Loucy (cell line): ENCODE results near the gene CLNK.

Source experiments
- H2AFZ ChIP-seq: fragments of 200-600 bp; sonication (generic); 2 replicates; pipeline ENCODE4 v1.6.0; 2016; ENCODE audit warnings: antibody characterized with exemption, mild to moderate bottlenecking, low read length, moderate library complexity
- H3F3A ChIP-seq: fragments of 200-600 bp; 2 replicates; pipeline ENCODE4 v1.6.0; 2016; ENCODE audit warnings: antibody characterized with exemption, low read depth, mild to moderate bottlenecking
- H3K27me3 ChIP-seq: fragments of 200-600 bp; sonication (generic); 2 replicates; pipeline ENCODE4 v1.6.1; 2014; ENCODE audit warnings: low read length, mild to moderate bottlenecking; ENCODE audit not compliant: insufficient read depth, poor library complexity, severe bottlenecking
- H3K36me3 ChIP-seq: fragments of 200-600 bp; sonication (generic); 2 replicates; pipeline ENCODE4 v1.6.1; 2016; ENCODE audit warnings: low read length; ENCODE audit not compliant: insufficient read depth
- H3K4me1 ChIP-seq: fragments of 200-600 bp; sonication (generic); 2 replicates; pipeline ENCODE4 v1.5.1; 2014; ENCODE audit warnings: low read length, mild to moderate bottlenecking; ENCODE audit not compliant: insufficient read depth, poor library complexity, severe bottlenecking
- H3K4me2 ChIP-seq: fragments of 200-600 bp; sonication (generic); 2 replicates; pipeline ENCODE4 v1.6.0; 2014; ENCODE audit warnings: antibody characterized with exemption, low read length, low read depth, mild to moderate bottlenecking; ENCODE audit not compliant: poor library complexity, severe bottlenecking
- H3K4me3 ChIP-seq: fragments of 200-600 bp; sonication (generic); 2 replicates; pipeline ENCODE4 v1.5.1; 2014; ENCODE audit warnings: low read length, mild to moderate bottlenecking, mixed read lengths; ENCODE audit not compliant: poor library complexity, severe bottlenecking
- H3K79me2 ChIP-seq: fragments of 200-600 bp; sonication (generic); 2 replicates; pipeline ENCODE4 v1.6.1; 2014; ENCODE audit warnings: low read length; ENCODE audit not compliant: insufficient read depth
- H3K9ac ChIP-seq: fragments of 200-600 bp; sonication (generic); 2 replicates; pipeline ENCODE4 v1.6.0; 2014; ENCODE audit warnings: mild to moderate bottlenecking, low read depth, low read length, moderate library complexity; ENCODE audit not compliant: poor library complexity, severe bottlenecking
- H3K9me2 ChIP-seq: fragments of 200-600 bp; sonication (generic); replicated peaks from 2 replicates; pipeline ENCODE4 v1.6.1; 2016; ENCODE audit warnings: low read depth, low read length, mixed read lengths
- H3K9me3 ChIP-seq: fragments of 200-600 bp; sonication (generic); 2 replicates; pipeline ENCODE4 v1.6.1; 2014; ENCODE audit warnings: mild to moderate bottlenecking, antibody characterized with exemption, low read length, low read depth; ENCODE audit not compliant: insufficient read depth
- H4K20me1 ChIP-seq: fragments of 200-600 bp; sonication (generic); 2 replicates; pipeline ENCODE4 v1.6.0; 2014; ENCODE audit warnings: antibody characterized with exemption, low read length, mild to moderate bottlenecking; ENCODE audit not compliant: insufficient read depth, poor library complexity, severe bottlenecking
- CTCF ChIP-seq: fragments of 200-600 bp; sonication (generic); conservative IDR thresholded peaks from 2 replicates; pipeline ENCODE4 v1.5.1; 2014; ENCODE audit warnings: mild to moderate bottlenecking, antibody characterized with exemption, low read length
- EZH2phosphoT487 ChIP-seq: fragments of 200-600 bp; IDR thresholded peaks from 2 replicates; pipeline ENCODE4 v1.6.1; 2018; ENCODE audit warnings: antibody characterized with exemption, mild to moderate bottlenecking, moderate library complexity, borderline replicate concordance

The CLNK gene

GRCh38 chr4:10589799-10590198 is 94.8 kb downstream of the CLNK start:
- peaks cover 11% of the 10 kb centered on the region for H3F3A ChIP-seq
- no peaks in the 10 kb centered on the region for H3K9me2 ChIP-seq
- H3K4me3 ChIP-seq, result peak overlapping the region; percentile 23
- no peaks in the 10 kb centered on the region for H3K9me3 ChIP-seq
- no peaks in the 10 kb centered on the region for H4K20me1 ChIP-seq
- H2AFZ ChIP-seq, result no peak overlapping the region
- peak overlapping the region; percentile 42 for H3K9ac ChIP-seq
- peak overlapping the region; percentile 43 for H3K4me2 ChIP-seq
- peaks cover 48% of the 10 kb centered on the region for H3K4me1 ChIP-seq
- H3K36me3 ChIP-seq, result no peaks in the 10 kb centered on the region
- no peaks in the 10 kb centered on the region for H3K79me2 ChIP-seq
- H3K27me3 ChIP-seq, result no peaks in the 10 kb centered on the region
- TF ChIP-seq CTCF (no peak), EZH2phosphoT487 (no peak)

DNA sequence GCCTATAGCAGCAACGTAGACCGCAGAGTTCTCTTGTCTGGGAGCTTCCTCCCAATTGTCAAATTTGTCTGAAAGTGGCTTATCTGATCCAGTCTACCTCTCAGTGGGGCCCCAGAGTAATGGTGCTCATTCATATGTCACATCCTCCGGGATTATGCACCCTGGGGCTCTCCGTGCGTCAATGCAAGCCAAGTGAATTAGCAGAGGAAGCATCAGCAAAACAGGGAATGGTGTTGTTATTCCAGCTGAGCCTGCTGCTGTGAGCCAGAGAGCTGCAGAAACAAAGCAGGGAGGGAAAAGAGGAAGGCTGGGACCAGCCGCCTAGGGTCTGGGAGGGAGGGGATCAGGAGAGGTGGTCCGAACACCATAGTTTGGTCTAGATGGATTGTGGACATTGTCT is 95.2 kb downstream of the CLNK start:
- no peaks in the 10 kb centered on the region for H3K27me3 ChIP-seq
- H3K4me1 ChIP-seq, result peaks cover 50% of the 10 kb centered on the region
- no peak overlapping the region for H2AFZ ChIP-seq

GRCh38 chr4:10587697-10588096 is 96.9 kb downstream of the CLNK start:
- H3F3A ChIP-seq, result peaks cover 11% of the 10 kb centered on the region
- H3K79me2 ChIP-seq, result no peaks in the 10 kb centered on the region
- H4K20me1 ChIP-seq, result no peaks in the 10 kb centered on the region
- H3K9me3 ChIP-seq, result no peaks in the 10 kb centered on the region
- H3K9me2 ChIP-seq, result no peaks in the 10 kb centered on the region
- peak overlapping the region; percentile 45; the same call in 1 of the 2 replicates for H2AFZ ChIP-seq
- H3K4me3 ChIP-seq, result peak overlapping the region; percentile 33
- H3K36me3 ChIP-seq, result no peaks in the 10 kb centered on the region
- TF ChIP-seq EZH2phosphoT487 (no peak), CTCF (no peak)
- H3K9ac ChIP-seq, result peak overlapping the region; percentile 58
- H3K4me2 ChIP-seq, result peak overlapping the region; percentile 64
- no peaks in the 10 kb centered on the region for H3K27me3 ChIP-seq
- peaks cover 59% of the 10 kb centered on the region for H3K4me1 ChIP-seq

More for the DNA sequence above, 95.2 kb downstream of the CLNK start:
- peak overlapping the region; percentile 23 for H3K4me3 ChIP-seq
- H3F3A ChIP-seq, result peaks cover 11% of the 10 kb centered on the region
- H3K4me2 ChIP-seq, result peak overlapping the region; percentile 43
- TF ChIP-seq EZH2phosphoT487 (no peak), CTCF (no peak)
- H3K9me2 ChIP-seq, result no peaks in the 10 kb centered on the region
- peak overlapping the region; percentile 42 for H3K9ac ChIP-seq
- no peaks in the 10 kb centered on the region for H3K9me3 ChIP-seq
- no peaks in the 10 kb centered on the region for H3K36me3 ChIP-seq
- no peaks in the 10 kb centered on the region for H3K79me2 ChIP-seq
- no peaks in the 10 kb centered on the region for H4K20me1 ChIP-seq
